GM18951 (cell line): ENCODE results near the gene LRIG3.

Source experiments
- POLR2A ChIP-seq: IDR thresholded peaks from 4 replicates; pipeline ENCODE4 v1.6.1; 2011; ENCODE audit warnings: mild to moderate bottlenecking; ENCODE audit not compliant: insufficient read length, insufficient read depth; ENCODE audit errors: extremely low read depth
- in situ Hi-C: fragments of 300-500 bp; cut with MboI; formaldehyde crosslinking; loops from one replicate; pipeline ENCODE4 v1.12.0; 2022; ENCODE audit warnings: low sequenced_read_pairs, mixed read lengths, inconsistent platforms; ENCODE audit not compliant: unreplicated experiment

LRIG3 gene, protein sequence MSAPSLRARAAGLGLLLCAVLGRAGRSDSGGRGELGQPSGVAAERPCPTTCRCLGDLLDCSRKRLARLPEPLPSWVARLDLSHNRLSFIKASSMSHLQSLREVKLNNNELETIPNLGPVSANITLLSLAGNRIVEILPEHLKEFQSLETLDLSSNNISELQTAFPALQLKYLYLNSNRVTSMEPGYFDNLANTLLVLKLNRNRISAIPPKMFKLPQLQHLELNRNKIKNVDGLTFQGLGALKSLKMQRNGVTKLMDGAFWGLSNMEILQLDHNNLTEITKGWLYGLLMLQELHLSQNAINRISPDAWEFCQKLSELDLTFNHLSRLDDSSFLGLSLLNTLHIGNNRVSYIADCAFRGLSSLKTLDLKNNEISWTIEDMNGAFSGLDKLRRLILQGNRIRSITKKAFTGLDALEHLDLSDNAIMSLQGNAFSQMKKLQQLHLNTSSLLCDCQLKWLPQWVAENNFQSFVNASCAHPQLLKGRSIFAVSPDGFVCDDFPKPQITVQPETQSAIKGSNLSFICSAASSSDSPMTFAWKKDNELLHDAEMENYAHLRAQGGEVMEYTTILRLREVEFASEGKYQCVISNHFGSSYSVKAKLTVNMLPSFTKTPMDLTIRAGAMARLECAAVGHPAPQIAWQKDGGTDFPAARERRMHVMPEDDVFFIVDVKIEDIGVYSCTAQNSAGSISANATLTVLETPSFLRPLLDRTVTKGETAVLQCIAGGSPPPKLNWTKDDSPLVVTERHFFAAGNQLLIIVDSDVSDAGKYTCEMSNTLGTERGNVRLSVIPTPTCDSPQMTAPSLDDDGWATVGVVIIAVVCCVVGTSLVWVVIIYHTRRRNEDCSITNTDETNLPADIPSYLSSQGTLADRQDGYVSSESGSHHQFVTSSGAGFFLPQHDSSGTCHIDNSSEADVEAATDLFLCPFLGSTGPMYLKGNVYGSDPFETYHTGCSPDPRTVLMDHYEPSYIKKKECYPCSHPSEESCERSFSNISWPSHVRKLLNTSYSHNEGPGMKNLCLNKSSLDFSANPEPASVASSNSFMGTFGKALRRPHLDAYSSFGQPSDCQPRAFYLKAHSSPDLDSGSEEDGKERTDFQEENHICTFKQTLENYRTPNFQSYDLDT

DNA sequence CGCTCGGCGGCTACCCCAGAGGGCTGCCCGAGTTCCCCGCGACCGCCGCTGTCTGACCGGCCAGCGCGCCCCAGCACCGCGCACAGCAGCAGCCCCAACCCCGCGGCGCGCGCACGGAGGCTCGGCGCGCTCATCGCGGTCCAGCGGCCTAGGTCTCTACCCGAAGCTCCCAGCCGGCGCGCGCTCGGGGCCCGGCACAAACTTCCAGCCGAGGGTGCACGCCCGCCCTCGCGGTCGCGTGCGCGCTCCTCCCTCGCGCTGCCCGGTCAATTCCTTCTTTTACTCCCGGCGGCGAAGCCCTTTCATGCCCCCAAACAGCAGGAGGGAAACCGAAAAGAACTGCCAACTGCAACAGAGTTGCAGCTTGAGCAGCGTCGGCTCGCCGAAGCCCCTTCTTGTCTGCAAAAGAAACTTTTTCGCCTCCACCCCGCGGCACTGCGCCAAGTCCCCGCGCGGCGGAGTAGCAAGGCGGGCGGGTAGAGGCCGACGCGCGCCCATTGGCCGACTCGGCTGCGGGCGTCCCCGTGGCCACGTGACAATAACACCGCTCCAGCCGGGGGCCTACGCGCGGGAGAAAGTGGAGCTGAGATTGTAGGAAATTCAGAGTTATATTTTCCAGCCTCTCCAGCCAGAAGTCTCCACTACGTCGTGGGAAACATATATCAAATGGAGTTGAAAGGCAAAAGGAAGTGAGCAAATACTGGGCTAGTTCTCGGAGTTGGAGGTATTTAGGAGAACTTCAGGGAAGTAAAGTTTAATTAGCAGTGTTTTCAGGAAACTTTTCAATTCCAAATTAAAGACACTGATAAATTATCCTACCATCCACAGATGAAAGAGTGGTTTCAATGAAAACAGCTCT, at the start of gene LRIG3:
Gene LRIG3, minus strand, starts transcription at position 403 of the 859 bp plus-strand sequence. Its CDS starts 269 bp downstream, at position 134.
- in situ Hi-C loops, result no loop called here
- TF ChIP-seq POLR2A, result no peak

DNA sequence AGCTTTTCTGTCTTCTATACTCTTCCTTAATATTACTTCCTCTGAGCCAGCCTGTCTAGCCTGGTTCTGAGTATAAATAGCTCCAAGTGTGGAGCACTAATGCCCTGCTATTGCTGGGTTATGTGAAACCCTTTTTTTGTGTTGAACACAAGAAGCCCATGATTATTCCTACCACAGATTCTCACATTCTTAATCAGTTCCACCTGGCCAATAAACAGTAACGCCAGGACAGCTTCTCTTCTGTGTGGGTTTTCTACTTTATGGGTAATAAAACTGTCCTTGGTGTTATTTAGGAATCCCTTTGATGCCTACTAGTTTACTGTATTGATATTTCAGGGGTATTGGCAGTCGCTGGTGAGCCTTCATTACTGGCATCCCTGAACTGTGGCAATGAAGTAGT, 48.9 kb upstream of the LRIG3 start:
- in situ Hi-C loops, result no loop called here
- TF ChIP-seq POLR2A, result no peak

DNA sequence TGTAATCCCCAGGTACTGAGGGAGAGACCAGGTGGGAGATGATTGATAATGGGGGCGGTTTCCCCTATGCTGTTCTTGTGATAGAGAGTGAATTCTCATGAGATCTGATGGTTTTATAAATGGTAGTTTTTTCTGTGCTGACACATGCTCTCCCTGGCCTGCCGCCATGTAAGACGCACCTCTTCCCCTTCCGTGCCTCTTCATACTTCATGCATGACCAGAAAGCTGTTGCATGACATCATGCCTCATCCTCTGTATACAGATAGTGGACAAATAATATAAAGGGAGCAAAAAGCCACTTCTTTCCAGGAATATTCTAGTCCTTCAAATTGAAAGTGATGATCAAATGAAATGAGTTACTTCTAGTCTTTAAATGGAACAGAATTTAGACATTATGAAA, 47.3 kb upstream of the LRIG3 start:
- TF ChIP-seq POLR2A, result no peak
- in situ Hi-C loops, result no loop called here

DNA sequence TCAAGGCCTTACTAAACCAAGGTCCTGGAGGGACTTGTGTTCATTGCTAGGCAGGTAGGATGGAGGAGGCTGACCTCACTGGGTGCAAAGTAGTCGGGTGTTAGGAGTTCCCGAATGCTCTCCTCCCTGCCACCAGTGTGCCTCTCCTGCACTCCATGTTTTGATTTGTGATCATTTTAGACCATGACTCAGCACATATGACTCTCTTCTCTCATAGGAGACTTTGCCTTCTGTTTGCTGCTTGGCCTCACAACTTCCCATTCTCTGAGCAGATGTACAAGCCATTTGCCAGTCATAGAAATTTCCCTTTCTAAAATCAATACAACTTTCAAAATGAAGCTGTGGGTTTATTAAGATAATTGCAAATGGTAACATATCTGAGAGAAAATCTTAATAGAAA, 46.6 kb upstream of the LRIG3 start:
- in situ Hi-C loops, result no loop called here
- no peak for TF ChIP-seq POLR2A

DNA sequence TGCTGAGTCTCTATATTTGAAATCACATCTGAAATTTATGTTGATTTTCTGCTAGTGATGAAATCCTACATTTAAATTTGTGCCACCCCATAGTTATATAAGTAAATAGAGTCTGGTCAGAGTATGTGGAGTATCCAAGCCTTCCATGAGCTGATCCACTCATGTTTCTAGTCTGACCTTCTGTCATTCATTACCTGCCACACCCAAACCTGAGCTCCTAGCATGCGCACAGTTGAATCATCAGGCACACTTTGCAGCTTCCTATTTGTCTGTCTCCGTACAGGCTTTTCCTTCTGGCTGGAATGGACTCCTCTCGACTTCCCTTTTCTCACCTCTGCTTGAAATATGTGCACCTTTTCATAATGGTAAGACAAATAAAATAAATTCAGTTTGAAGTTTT, 45.3 kb upstream of the LRIG3 start:
- no peak for TF ChIP-seq POLR2A
- in situ Hi-C loops, result no loop called here

DNA sequence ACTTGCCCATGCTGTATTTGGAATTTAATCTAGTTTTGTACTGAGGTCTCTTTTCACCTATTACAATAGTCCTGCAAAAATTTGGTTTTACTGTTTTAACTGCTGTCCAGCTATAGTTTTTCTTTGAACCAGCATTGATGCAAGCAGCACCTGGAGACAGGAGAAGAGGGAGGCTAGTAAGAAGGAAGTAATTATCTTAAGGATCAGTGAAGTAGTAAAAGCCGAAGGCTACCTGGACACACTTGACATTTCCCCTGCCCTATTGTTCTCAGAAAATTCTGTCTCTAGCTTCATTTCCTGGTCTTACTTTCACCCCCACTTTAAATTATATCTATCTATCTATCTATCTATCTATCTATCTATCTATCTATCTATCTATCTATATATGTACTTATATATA, 43.5 kb upstream of the LRIG3 start:
- no peak for TF ChIP-seq POLR2A
- in situ Hi-C loops, result no loop called here

DNA sequence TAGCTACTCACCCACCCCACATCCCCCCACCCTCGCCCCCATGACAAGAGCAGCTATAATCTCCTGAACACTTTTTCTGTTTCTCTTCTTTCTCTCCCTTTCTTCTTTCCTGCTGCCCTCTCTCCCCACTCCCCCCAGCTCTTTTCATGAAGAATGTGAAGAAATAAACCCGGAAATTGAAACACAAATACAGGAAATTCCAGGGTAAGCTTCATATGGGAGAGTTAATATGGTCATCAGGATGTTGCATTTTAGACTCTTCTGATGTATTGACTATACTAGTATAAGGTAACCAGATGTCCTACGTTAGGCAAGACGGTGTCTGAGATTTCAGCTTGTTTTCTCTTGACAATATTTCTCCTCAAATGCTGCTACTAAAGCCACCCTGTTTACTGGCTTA, 41.6 kb upstream of the LRIG3 start:
- in situ Hi-C loops, result no loop called here
- no peak for TF ChIP-seq POLR2A

DNA sequence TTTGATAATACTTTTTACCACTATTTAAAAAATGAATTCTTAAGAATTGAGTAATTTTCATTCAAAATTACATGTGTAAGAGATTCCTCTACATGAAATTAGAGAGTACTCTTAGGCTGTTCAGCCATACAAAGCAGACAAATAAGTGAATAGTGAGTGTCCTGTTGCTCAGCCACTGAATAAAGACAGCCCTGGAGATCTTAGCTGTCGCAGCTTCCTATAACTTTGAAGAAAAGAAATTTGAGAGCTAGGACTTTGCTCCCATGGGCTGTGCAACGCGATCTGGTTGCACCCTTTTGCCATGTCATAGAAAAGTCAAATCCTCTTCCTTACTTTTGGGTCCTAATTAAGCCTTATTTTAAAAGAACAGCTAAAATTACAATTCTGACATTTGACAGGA, 40.9 kb upstream of the LRIG3 start:
- no peak for TF ChIP-seq POLR2A
- in situ Hi-C loops, result no loop called here

DNA sequence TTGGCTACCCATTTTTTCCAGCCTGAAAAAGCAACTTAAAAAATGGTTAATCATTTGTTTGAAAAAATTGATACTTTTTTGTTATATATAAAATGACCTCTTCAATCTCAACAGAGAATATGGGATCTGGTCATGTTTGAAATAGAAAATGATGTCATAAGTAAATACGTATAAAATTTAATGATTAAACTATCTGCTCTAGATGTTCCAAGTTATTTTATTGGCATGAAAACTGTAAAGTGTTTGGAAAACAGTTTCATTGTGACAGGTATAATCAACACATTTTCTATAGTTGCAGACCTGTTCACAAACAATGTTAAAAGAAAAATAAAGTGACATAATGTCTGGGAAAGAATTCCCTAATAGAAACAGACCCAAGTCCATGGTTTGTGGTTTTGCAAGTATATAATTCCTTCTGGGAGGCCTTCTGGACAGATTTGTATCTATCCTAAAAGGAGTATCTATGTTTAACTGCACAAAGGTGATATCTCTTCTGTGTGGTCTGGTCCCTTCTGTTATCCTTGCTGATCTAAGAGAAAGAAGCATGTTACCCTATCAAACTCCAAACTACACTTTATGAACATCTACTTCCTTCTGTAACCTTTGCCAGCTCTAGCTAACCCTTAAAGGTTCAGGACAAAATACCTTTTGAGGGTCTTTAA, 39.5 kb upstream of the LRIG3 start:
- no peak for TF ChIP-seq POLR2A
- in situ Hi-C loops, result no loop called here

DNA sequence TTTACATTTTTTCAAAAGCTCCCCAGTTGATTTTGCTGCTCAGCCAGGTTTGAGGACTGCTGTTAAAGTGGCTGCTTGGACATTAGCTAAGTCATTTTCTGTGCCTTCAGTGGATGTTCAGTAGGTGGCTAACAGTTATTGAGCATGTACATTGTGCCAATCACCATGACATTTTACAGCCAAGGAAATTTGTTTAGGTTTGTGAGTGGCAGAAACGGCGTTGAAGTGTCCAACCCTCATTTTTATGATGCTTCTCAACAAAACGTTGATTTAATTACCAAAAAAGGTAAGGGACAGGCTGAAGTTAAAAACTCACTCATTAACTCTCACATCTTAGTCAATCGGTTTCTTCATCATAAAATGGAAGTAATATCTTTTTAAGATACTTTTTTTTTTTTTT, 37.0 kb upstream of the LRIG3 start:
- TF ChIP-seq POLR2A, result no peak
- in situ Hi-C loops, result no loop called here

DNA sequence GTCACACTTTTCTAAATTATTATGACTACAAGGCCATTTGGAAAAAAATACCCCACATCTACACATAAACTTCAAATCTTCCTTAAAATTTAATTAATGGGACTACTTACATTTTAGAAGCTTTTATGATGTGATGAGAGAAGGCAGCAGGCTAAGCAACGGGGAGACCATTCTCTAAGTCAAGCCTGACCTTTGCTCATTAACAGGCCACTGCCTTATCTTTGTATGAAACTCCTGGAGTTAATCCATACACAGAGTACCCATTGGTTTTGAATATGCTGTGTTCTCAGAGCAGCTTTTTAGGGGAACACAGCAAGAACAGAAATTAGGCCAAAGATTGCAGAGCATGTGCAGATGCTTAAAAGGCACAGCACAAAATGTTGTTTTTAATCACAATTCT, 35.5 kb upstream of the LRIG3 start:
- TF ChIP-seq POLR2A, result no peak
- in situ Hi-C loops, result no loop called here

DNA sequence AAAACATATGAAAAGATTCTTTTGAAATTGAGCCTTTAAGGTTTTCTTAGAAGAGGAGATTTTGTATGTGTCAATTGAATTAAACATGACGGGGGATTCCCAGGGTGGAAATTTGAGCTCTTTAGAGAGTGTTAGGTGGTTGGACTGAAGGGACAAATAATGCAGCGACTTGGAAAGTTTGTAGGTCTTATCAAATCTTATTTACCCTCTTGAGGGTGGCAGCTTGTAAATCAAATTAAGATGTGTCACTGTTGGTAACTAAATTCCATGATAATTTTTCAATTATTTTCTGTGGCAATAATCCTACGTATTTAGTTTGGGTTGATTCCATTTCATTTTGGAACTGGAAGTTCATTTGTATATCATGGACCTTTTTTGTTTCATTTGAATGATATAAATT, 33.7 kb upstream of the LRIG3 start:
- in situ Hi-C loops, result no loop called here
- TF ChIP-seq POLR2A, result no peak
